NB4 (cell line): ENCODE data around the gene KCNJ5.

Experiments used
- MAX ChIP-seq: IDR thresholded peaks from 2 replicates; pipeline ENCODE4 v1.6.1; 2011; ENCODE audit warnings: low read depth, low read length
- MYC ChIP-seq: IDR thresholded peaks from 2 replicates; pipeline ENCODE4 v1.6.1; 2011; ENCODE audit warnings: low read depth, low read length
- TF ChIP-seq, protein P1 (sequence below): IDR thresholded peaks from one replicate; pipeline ENCODE4 v1.5.1; 2012; ENCODE audit warnings: low read depth, low read length

DNA sequence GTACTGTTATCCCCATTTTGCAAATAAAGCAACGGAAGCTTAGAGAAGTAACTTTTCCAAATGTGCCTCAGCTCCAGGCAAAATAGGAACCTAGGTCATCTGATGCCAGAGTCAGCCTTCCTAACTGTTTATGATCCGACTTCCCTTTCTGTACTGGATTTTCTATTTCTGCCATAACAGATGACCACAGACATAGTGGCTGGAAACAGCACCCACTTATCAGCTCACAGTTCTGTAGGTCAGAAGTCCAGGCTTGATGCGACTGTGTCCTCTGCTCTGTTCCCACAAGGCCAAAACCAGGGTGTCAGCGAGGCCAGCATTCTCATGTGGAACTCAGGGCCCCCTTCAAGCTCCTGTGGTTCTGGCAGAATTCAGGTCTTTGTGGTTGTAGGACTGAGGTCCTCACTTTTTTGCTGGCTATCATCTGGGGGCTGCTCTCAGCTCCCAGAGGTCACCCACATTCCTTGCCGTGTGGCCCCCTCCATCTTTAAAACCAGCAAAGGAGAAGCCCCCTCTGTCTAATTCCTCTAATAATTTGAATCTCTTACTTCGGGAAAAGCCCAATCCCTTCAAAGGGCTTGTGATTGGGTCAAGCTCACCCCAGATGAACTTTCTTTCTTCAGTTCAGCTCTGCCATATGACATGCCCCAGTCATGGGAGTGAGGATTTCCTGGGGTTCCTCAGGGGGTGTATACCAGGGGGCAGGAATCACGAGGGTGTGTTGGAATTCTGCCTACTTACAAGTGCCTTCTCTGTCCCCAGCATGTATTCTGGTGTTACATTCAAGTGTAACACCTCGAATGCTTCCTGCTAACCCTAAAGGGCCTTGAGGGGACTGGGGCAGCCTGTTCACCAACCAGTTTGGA, 15.3 kb downstream of the KCNJ5 start:
- TF ChIP-seq, protein P1, sequence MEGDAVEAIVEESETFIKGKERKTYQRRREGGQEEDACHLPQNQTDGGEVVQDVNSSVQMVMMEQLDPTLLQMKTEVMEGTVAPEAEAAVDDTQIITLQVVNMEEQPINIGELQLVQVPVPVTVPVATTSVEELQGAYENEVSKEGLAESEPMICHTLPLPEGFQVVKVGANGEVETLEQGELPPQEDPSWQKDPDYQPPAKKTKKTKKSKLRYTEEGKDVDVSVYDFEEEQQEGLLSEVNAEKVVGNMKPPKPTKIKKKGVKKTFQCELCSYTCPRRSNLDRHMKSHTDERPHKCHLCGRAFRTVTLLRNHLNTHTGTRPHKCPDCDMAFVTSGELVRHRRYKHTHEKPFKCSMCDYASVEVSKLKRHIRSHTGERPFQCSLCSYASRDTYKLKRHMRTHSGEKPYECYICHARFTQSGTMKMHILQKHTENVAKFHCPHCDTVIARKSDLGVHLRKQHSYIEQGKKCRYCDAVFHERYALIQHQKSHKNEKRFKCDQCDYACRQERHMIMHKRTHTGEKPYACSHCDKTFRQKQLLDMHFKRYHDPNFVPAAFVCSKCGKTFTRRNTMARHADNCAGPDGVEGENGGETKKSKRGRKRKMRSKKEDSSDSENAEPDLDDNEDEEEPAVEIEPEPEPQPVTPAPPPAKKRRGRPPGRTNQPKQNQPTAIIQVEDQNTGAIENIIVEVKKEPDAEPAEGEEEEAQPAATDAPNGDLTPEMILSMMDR = no peak
- TF ChIP-seq MAX (no peak), MYC (no peak)
